HG03442 (cell line): Measurements from ENCODE around the gene YBX3.

ENCODE experiments used
- ATAC-seq: cut with Tn5 transposase; IDR thresholded peaks from one replicate; pipeline ENCODE4 v1.9.1; 2021; ENCODE audit warnings: mild to moderate bottlenecking, moderate library complexity; ENCODE audit not compliant: unreplicated experiment

Gene YBX3

DNA sequence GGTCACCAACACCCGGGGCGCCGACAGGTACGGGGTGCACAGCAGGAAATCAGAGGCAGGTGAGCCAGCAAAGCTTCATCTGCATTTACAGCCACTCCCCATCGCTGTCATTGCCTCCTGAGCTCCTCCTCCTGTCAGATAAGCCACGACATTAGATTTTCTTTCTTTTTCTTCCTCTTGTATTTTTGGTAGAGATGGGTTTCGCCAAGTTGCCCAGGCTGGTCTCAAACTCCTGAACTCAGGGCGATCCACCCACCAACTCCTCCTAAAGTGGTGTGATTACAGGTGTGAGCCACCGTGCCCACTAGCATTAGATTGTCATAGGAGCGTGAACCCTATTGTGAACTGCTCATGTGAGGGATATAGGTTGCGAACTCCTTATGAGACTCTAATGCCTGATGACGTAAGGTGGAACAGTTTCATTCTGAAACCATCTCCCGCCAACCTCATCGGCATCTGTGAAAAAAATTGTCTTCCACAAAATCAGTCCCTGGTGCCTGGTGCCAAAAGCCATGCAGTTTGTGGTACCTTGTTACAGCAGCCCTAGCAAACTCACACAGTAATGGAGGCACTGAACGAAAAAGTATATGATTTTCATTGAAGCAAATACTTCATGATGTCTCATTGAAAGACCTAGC lies 50.8 kb downstream of the YBX3 start:
- no peak for ATAC-seq

DNA sequence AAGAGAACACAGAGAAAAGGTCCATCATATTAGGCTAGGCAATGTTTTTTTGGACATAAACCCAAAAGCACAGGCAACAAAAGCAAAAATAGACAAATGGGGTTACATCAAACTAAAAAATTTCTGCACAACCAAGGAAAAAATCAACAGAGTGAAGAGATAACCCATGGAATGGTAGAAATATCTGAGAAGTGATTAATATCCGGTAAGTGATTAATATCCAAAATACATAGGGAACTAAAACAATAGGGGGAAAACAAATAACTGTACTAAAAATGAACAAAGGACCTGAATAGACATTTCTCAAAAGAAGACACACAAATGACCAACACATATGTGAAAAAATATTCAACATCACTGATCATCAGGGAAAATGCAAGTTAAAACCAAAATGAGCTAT lies 53.6 kb downstream of the YBX3 start:
- ATAC-seq, result no peak

- no peak for ATAC-seq
Observed at GRCh38 chr12:10668526-10668925, 54.6 kb downstream of the YBX3 start.

- ATAC-seq, result no peak
Observed at GRCh38 chr12:10667581-10667980, 55.5 kb downstream of the YBX3 start.

DNA sequence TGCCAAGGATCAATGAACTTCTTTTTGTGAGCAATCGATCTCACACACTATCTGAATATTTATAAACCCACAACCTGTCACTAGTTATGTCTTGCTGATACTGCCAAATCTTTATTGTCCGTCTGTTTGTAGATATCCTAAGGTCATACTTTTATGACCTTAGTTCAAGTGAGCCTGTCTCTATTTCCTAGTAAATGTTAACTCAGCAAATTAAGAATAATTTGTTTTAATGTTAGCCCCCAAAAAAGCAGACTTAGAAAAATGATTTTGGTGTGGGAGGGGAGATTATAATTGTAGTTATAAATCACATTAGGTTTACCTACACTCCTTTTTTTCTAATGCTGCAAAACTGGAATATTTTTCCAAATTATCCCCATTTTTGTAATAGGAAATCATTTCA lies 58.6 kb downstream of the YBX3 start:
- no peak for ATAC-seq

DNA sequence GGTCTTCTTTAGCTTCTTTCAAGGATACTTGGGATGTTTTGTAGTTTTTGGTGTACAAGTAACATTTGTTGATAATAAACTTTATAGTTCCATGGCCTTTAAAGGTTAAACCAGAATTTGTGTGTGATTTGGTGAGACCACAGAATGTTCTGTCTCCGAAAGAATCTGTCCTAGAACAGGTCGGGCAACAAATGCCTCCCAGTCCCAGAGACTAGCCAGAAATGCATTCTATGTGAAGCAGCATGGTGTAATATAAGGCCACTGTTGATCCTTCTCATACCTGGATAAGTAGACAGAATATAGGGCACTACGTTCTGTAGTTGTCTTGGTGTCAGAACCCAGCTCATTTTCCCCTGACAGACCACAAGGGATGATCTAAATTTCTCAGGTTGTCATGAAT lies 59.3 kb downstream of the YBX3 start:
- no peak for ATAC-seq

DNA sequence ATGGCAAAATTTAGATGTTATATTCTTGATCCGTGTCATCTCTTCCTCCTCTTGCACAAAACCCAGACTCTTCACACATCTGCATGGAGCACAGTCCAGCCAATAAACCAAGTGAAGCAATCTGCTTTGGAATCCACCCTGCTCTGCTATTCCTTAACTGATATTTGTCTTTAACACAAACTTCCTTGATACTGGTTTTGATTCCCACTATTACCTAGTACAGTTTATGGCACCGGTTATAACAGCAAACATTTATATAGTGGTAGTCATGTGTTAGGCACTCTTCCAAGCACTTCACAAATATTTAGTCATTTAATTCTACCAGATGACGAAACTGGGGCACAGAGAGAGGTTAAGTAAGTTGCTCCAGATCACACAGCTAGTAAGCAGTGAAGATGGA lies 61.8 kb downstream of the YBX3 start:
- ATAC-seq, result no peak

GRCh38 chr12:10654003-10654402 lies 69.1 kb downstream of the YBX3 start:
- no peak for ATAC-seq

- ATAC-seq, result no peak
Observed at GRCh38 chr12:10652192-10652591, 70.9 kb downstream of the YBX3 start.
